HEK293 (cell line): Measurements from ENCODE around the gene DDN.
A peak's percentile ranks its signal among the peaks of the same experiment; 100 is the strongest.

Source experiments
- CTCF ChIA-PET: fragments of 350-600 bp; formaldehyde crosslinking; extraction: SDS; loops from one replicate; lab custom pipeline; 2021; ENCODE audit warnings: antibody characterized with exemption; lab: Yijun Ruan, JAX
- POLR2A ChIA-PET: fragments of 300-600 bp; formaldehyde crosslinking; extraction: SDS; loops from one replicate; lab custom pipeline; 2020; ENCODE audit warnings: antibody characterized with exemption, inconsistent platforms; lab: Yijun Ruan, JAX
- H3K27ac ChIP-seq: fragments of 200-500 bp; sonication (Bioruptor generic); 2 replicates; pipeline ENCODE4 v1.5.1; 2014; ENCODE audit warnings: low read depth, low read length, control low read depth, inconsistent platforms; ENCODE audit errors: extremely low read depth
- H3K36me3 ChIP-seq, 2 experiments: fragments of 200-500 bp in 1 of 2; sonication (Bioruptor generic) in 1 of 2; 1 replicate in 1 of 2; 2 replicates in 1 of 2; pipeline ENCODE4 v1.5.1; 2014 to 2017; ENCODE audit warnings: inconsistent platforms in 2 of 2, low read length in 2 of 2; ENCODE audit not compliant: control insufficient read depth in 2 of 2, insufficient read depth in 1 of 2
- H3K4me1 ChIP-seq: fragments of 200-500 bp; sonication (Bioruptor generic); 2 replicates; pipeline ENCODE4 v1.5.1; 2014; ENCODE audit warnings: mild to moderate bottlenecking, low read length, inconsistent platforms; ENCODE audit not compliant: control insufficient read depth, insufficient read depth
- H3K4me3 ChIP-seq: 2 replicates; pipeline ENCODE4 v1.5.1; 2011; ENCODE audit warnings: low read depth, mild to moderate bottlenecking, control low read depth, low read length, moderate library complexity
- H3K9me3 ChIP-seq: fragments of 200-500 bp; sonication (Bioruptor generic); 2 replicates; pipeline ENCODE4 v1.5.1; 2014; ENCODE audit warnings: low read depth, low read length, inconsistent platforms; ENCODE audit not compliant: control insufficient read depth, insufficient read depth
- CTCF ChIP-seq: fragments of 450-650 bp; formaldehyde crosslinking; IDR thresholded peaks from 2 replicates; pipeline ENCODE4 v1.5.1; 2016; ENCODE audit warnings: missing biosample characterization, missing genetic modification characterization
- KLF8 ChIP-seq: fragments of 450-650 bp; formaldehyde crosslinking; IDR thresholded peaks from 2 replicates; pipeline ENCODE4 v1.5.1; 2016; ENCODE audit warnings: missing biosample characterization, missing genetic modification characterization
- PRDM10 ChIP-seq: fragments of 450-650 bp; formaldehyde crosslinking; IDR thresholded peaks from 2 replicates; pipeline ENCODE4 v1.5.1; 2016; ENCODE audit warnings: missing biosample characterization, missing genetic modification characterization
- ZBTB11 ChIP-seq: fragments of 450-650 bp; formaldehyde crosslinking; conservative IDR thresholded peaks from 2 replicates; pipeline ENCODE4 v1.5.1; 2016; ENCODE audit warnings: low read depth, missing biosample characterization, missing genetic modification characterization
- ZBTB48 ChIP-seq: fragments of 450-650 bp; formaldehyde crosslinking; IDR thresholded peaks from 2 replicates; pipeline ENCODE4 v1.5.1; 2016; ENCODE audit warnings: missing biosample characterization, missing genetic modification characterization
- ZBTB6 ChIP-seq: fragments of 450-650 bp; formaldehyde crosslinking; IDR thresholded peaks from 2 replicates; pipeline ENCODE4 v1.5.1; 2017; ENCODE audit warnings: missing biosample characterization, missing genetic modification characterization
- ZFHX2 ChIP-seq: fragments of 450-650 bp; formaldehyde crosslinking; conservative IDR thresholded peaks from 2 replicates; pipeline ENCODE4 v1.5.1; 2016; ENCODE audit warnings: missing biosample characterization, missing genetic modification characterization
- ZNF24 ChIP-seq: fragments of 450-650 bp; formaldehyde crosslinking; IDR thresholded peaks from 2 replicates; pipeline ENCODE4 v1.5.1; 2016; ENCODE audit warnings: missing biosample characterization, missing genetic modification characterization
- ZNF354C ChIP-seq: fragments of 450-650 bp; formaldehyde crosslinking; IDR thresholded peaks from 2 replicates; pipeline ENCODE4 v1.5.1; 2016; ENCODE audit warnings: missing biosample characterization, missing genetic modification characterization, low read depth, borderline replicate concordance
- ZNF423 ChIP-seq: fragments of 450-650 bp; formaldehyde crosslinking; IDR thresholded peaks from 2 replicates; pipeline ENCODE4 v1.5.1; 2016; ENCODE audit warnings: missing biosample characterization, missing genetic modification characterization
- ZNF513 ChIP-seq: fragments of 450-650 bp; IDR thresholded peaks from 2 replicates; pipeline ENCODE4 v1.5.1; 2018; ENCODE audit warnings: missing biosample characterization, missing genetic modification characterization

The DDN gene

GRCh38 chr12:48972952-48973483, 26.2 kb downstream of the DDN start:
- CTCF ChIA-PET: interaction anchor here (0.5 to 1.8 kb wide), 4 partner anchors 15 to 37 kb away, joined by 3 to 10 read pairs (median 4); no protein-coding TSS in a partner anchor
- POLR2A ChIA-PET: no interaction called here
- no peak overlapping the region for H3K27ac ChIP-seq
- no peak overlapping the region for H3K4me3 ChIP-seq
- no peak for TF ChIP-seq ZBTB6 (tag by site-specific recombination)
- no peak for TF ChIP-seq KLF8 (tag by site-specific recombination)
- TF ChIP-seq PRDM10 (tag by site-specific recombination): peak; percentile 30; the same call in 1 of the 2 replicates
- TF ChIP-seq ZNF354C: no peak
- no peak for TF ChIP-seq ZBTB11 (tag by site-specific recombination)
- TF ChIP-seq, all 188 proteins: peak for 1
- no peaks in the 10 kb centered on the region for H3K36me3 ChIP-seq
- no peaks in the 10 kb centered on the region for H3K9me3 ChIP-seq
- peaks cover 9% of the 10 kb centered on the region for H3K4me1 ChIP-seq

GRCh38 chr12:48972213-48972951, 26.8 kb downstream of the DDN start:
- ChIA-PET POLR2A (interaction anchor here (0.6 to 1.1 kb wide), 2 partner anchors 12 to 15 kb away, joined by 3 to 11 read pairs; partner anchors contain the start of gene ARF3), CTCF (interaction anchor here (0.6 to 1.8 kb wide), 4 partner anchors 16 to 119 kb away, joined by 3 to 10 read pairs (median 4); no protein-coding TSS in a partner anchor)

More at GRCh38 chr12:48972213-48972951, 26.8 kb downstream of the DDN start:
- H3K4me1 ChIP-seq: peaks cover 9% of the 10 kb centered on the region
- H3K9me3 ChIP-seq: no peaks in the 10 kb centered on the region
- no peaks in the 10 kb centered on the region for H3K36me3 ChIP-seq
- H3K27ac ChIP-seq: no peak overlapping the region
- TF ChIP-seq CTCF: peak; percentile 63; the same call in 1 of the 2 replicates
- no peak for TF ChIP-seq ZNF423
- no peak for TF ChIP-seq ZFHX2 (tag by site-specific recombination)
- TF ChIP-seq ZBTB48 (tag by site-specific recombination): no peak
- TF ChIP-seq ZNF24 (tag by site-specific recombination): no peak
- TF ChIP-seq ZNF513 (tag by site-specific recombination): no peak
- H3K4me3 ChIP-seq: no peak overlapping the region
